Fibroblast of skin of right quadriceps (primary cell): ENCODE measurements around the gene DDX31.
A peak's percentile ranks its signal among the peaks of the same experiment; 100 is the strongest.
"Not testable (repeated sequence)": the region's sequence is repeated elsewhere in the genome, so short reads cannot be mapped to it uniquely, and the experiment has no call there.

Experiments used
- DNase-seq: peaks from one replicate; pipeline ENCODE4 v3.0.0-alpha.2; 2013

Gene DDX31

GRCh38 chr9:132575811-132576210 lies 94.0 kb downstream of the DDX31 start:
- DNase-seq, result no peak

- peak; percentile 73 for DNase-seq
These were observed 94.7 kb downstream of the DDX31 start for GRCh38 chr9:132575005-132575609.

GRCh38 chr9:132572921-132573320 lies 96.9 kb downstream of the DDX31 start:
- DNase-seq, result no peak

GRCh38 chr9:132571806-132572600 lies 97.8 kb downstream of the DDX31 start:
- DNase-seq, result no peak

- not testable (repeated sequence) for DNase-seq
These were observed 101.0 kb downstream of the DDX31 start for GRCh38 chr9:132568787-132569186.

GRCh38 chr9:132564526-132564925 lies 105.3 kb downstream of the DDX31 start:
- DNase-seq, result no peak

- no peak for DNase-seq
These were observed 107.5 kb downstream of the DDX31 start for GRCh38 chr9:132562306-132562573.

GRCh38 chr9:132560616-132561202 lies 109.1 kb downstream of the DDX31 start:
- no peak for DNase-seq

GRCh38 chr9:132559711-132560110 lies 110.1 kb downstream of the DDX31 start:
- DNase-seq, result no peak

GRCh38 chr9:132557159-132557558 lies 112.6 kb downstream of the DDX31 start:
- DNase-seq, result no peak

- no peak for DNase-seq
These were observed 113.1 kb downstream of the DDX31 start for GRCh38 chr9:132556714-132557113.

GRCh38 chr9:132556235-132556634 lies 113.5 kb downstream of the DDX31 start:
- DNase-seq, result no peak

- DNase-seq, result no peak
These were observed 114.3 kb downstream of the DDX31 start for GRCh38 chr9:132555528-132555927.

GRCh38 chr9:132554755-132555154 lies 115.0 kb downstream of the DDX31 start:
- no peak for DNase-seq

- DNase-seq, result no peak
These were observed 117.7 kb downstream of the DDX31 start for GRCh38 chr9:132552041-132552440.

- DNase-seq, result no peak
These were observed 118.2 kb downstream of the DDX31 start for GRCh38 chr9:132551556-132551955.

- DNase-seq, result peak; percentile 21
These were observed 120.8 kb downstream of the DDX31 start for GRCh38 chr9:132548751-132549640.

- DNase-seq, result no peak
These were observed 121.6 kb downstream of the DDX31 start for GRCh38 chr9:132547976-132548730.

- no peak for DNase-seq
These were observed 122.3 kb downstream of the DDX31 start for GRCh38 chr9:132547436-132547835.

- DNase-seq, result no peak
These were observed 122.7 kb downstream of the DDX31 start for GRCh38 chr9:132547052-132547431.

GRCh38 chr9:132546148-132547051 lies 123.4 kb downstream of the DDX31 start:
- peak; percentile 39 for DNase-seq

- DNase-seq, result no peak
These were observed 124.2 kb downstream of the DDX31 start for GRCh38 chr9:132545578-132545977.
